WI38 (cell line): ENCODE results near the gene RBFOX2.
"Not testable (repeated sequence)": the region's sequence is repeated elsewhere in the genome, so short reads cannot be mapped to it uniquely, and the experiment has no call there.

Experiments
- H3K4me3 ChIP-seq: 2 replicates; pipeline ENCODE4 v1.5.1; 2011; ENCODE audit warnings: low read depth, mild to moderate bottlenecking, control low read depth, low read length
- TF ChIP-seq, protein P1 (sequence below): IDR thresholded peaks from 2 replicates; pipeline ENCODE4 v1.5.1; 2012; ENCODE audit warnings: low read depth, mild to moderate bottlenecking, control low read depth, low read length

The RBFOX2 gene

DNA sequence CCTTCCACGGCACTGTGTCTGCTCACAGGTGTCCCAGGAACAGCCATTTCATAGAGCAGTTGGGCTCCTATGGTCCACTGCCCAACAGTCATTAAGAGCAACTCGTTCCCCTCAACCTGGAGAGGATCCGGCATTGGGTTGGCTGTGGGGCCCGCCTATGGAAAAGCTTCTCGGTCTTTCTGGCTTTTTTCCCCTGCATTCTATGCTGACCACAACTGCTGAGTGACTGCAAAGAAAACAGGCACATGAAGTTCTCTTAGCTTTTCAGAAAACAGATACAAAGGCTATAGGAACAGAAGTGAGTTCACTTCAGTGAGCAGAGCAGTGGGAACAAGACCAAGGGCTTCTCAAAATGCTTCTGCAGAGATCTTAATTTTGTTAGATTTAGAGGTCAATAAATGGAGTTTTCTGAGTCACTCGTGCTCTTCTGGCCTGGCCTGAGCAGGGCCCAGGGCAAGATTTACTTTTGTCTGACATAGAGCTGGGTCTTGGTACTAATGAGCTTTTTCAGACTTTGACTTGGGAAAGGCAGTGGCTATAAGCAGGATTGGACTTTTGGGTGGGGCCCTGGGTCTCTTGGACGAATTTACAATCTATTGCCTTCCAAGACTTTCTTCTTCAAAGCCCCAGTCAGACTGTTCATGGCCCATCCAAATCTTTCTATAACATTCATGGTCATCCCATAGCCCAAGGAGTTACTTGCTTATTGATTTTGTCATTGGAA, 324.6 kb downstream of the RBFOX2 start:
- no peak overlapping the region for H3K4me3 ChIP-seq
- TF ChIP-seq, protein P1, sequence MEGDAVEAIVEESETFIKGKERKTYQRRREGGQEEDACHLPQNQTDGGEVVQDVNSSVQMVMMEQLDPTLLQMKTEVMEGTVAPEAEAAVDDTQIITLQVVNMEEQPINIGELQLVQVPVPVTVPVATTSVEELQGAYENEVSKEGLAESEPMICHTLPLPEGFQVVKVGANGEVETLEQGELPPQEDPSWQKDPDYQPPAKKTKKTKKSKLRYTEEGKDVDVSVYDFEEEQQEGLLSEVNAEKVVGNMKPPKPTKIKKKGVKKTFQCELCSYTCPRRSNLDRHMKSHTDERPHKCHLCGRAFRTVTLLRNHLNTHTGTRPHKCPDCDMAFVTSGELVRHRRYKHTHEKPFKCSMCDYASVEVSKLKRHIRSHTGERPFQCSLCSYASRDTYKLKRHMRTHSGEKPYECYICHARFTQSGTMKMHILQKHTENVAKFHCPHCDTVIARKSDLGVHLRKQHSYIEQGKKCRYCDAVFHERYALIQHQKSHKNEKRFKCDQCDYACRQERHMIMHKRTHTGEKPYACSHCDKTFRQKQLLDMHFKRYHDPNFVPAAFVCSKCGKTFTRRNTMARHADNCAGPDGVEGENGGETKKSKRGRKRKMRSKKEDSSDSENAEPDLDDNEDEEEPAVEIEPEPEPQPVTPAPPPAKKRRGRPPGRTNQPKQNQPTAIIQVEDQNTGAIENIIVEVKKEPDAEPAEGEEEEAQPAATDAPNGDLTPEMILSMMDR: no peak

DNA sequence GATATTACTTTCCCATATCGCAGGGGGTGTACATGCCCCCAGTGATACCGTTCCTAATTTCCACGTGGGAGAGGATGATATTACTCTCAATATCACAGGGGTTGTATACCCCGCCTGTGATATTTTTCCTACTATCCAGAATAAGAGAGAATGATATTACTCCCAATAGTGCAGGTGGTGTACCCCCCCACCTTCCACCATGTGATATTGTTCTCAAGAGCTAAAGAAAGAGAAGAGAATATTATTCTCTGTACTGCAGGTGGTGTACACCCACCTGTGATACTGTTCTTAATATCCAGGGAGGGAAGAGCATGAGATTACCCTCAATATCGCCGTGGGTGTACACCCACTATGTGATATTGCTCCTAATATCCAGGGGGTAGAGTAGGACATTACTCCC, 328.8 kb downstream of the RBFOX2 start:
- not testable (repeated sequence) for H3K4me3 ChIP-seq

DNA sequence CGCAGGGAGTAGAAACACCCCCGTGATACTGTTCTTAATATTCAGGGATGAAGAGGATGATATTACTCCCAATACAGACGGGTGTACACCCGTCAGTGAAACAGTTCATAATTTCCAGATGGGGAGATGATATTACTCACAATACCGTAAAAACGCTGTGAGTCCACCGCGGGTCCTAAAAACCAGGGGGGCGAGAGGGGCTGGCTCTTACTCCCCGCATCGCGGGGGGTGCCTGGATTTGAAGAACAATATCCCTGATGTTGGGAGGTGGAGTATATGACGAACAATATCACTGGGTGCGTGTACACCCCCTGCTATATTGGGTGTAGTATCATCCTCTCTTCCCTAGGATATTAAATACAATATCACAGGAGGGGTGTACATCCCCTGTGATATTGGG, 331.5 kb downstream of the RBFOX2 start:
- TF ChIP-seq, protein P1: no peak
- no peak overlapping the region for H3K4me3 ChIP-seq

DNA sequence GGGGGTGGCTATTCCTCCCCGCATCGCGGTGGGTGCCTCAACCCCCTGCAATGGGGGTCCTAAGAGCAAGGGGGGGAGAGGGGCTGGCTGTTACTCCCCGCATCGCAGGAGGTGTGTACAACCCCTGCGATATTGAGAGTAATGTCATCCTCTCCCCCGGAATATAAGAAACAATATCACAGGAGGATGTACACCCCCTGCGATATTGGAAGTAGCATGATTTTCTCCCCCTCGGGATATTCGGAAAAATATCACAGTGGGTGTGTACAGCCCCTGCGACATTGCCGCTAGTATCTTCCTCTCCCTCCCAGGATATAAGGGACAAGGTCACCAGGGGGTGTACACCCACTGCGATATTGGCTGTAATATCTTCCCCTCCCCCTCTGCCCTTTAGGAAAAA, 333.4 kb downstream of the RBFOX2 start:
- H3K4me3 ChIP-seq: no peak overlapping the region
- TF ChIP-seq, protein P1: no peak

DNA sequence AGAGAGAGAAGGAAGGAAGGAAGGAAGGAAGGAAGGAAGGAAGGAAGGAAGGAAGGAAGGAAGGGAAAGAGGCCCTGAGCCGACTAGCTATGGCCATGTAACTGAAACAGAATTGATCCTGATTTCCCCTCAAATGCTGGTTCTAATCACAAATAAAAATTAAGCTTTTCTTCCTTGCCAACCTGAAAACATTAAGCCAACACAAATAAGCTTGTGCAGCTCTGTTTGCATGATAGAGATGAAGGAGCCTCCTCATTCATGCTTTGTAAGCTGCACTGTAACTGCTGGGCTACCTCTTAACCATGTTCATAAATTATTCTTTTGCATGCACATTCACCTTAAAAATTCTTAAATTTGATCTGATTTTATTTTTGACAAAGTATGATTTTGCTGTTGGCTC, 338.6 kb downstream of the RBFOX2 start:
- TF ChIP-seq, protein P1: no peak
- H3K4me3 ChIP-seq: no peak overlapping the region

DNA sequence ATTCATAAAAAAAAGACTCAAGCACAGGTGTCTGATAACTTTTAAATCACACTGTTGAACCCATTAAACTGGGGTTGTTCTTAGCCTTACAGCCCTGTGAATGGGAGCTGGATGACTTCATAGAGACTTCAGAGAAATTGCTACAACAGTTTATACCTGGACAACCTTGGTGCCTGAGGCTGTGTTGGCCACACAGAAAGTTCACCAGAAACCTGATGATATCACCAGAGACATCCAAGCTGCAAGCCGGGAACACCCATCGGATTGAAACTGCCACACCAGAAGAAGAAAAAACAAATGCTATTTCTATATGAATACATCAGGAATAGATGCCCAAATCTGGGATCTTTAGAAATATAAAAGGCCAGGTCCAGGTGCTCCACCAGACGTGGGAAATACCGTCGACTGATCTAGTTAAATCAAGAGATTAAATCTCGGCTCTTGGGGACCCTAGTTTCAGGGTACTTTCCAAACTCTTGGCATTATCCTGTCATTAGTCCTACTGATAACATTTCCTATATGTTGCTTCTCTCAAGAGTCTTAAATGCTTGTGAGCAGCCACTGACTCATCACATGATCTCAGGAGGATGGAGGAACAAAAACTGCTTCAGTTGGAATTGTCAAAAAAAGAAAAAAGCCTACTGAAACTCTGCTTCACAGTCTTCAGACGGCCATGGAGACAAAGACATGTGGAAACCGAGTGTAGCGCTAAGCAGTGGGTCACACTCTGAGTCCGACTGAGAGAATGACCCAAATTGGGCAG, 339.5 kb downstream of the RBFOX2 start:
- TF ChIP-seq, protein P1: no peak
- H3K4me3 ChIP-seq: no peak overlapping the region
